LNCAP (cell line): ENCODE measurements around the gene KRTAP5-8.
"Not testable (repeated sequence)": the region's sequence is repeated elsewhere in the genome, so short reads cannot be mapped to it uniquely, and the experiment has no call there.

Experiments used
- TF ChIP-seq, protein P1 (sequence below): fragments of 450-650 bp; IDR thresholded peaks from 2 replicates; pipeline ENCODE4 v1.5.1; 2017; ENCODE audit warnings: mild to moderate bottlenecking

KRTAP5-8 gene

DNA sequence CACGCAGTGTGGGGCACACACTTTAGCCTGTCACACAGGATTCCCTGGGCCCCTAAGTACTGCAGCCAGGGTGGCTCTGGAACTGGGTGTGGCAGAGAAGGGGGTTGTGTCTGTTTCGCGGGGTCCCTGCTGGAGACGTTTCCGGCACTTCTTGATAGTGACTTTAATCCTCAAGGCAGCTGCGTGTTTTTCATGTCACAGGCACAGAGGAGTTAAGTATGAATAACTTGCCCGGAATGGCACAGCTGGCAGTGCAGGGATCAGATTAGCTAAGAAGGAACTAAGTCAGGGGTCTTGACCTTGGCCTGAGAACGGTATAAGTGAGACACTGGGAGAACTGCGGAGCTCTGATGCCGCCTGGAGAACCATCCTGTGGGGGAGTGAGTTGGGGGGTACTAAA lies 18.3 kb upstream of the KRTAP5-8 start:
- TF ChIP-seq, protein P1, sequence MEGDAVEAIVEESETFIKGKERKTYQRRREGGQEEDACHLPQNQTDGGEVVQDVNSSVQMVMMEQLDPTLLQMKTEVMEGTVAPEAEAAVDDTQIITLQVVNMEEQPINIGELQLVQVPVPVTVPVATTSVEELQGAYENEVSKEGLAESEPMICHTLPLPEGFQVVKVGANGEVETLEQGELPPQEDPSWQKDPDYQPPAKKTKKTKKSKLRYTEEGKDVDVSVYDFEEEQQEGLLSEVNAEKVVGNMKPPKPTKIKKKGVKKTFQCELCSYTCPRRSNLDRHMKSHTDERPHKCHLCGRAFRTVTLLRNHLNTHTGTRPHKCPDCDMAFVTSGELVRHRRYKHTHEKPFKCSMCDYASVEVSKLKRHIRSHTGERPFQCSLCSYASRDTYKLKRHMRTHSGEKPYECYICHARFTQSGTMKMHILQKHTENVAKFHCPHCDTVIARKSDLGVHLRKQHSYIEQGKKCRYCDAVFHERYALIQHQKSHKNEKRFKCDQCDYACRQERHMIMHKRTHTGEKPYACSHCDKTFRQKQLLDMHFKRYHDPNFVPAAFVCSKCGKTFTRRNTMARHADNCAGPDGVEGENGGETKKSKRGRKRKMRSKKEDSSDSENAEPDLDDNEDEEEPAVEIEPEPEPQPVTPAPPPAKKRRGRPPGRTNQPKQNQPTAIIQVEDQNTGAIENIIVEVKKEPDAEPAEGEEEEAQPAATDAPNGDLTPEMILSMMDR = no peak

DNA sequence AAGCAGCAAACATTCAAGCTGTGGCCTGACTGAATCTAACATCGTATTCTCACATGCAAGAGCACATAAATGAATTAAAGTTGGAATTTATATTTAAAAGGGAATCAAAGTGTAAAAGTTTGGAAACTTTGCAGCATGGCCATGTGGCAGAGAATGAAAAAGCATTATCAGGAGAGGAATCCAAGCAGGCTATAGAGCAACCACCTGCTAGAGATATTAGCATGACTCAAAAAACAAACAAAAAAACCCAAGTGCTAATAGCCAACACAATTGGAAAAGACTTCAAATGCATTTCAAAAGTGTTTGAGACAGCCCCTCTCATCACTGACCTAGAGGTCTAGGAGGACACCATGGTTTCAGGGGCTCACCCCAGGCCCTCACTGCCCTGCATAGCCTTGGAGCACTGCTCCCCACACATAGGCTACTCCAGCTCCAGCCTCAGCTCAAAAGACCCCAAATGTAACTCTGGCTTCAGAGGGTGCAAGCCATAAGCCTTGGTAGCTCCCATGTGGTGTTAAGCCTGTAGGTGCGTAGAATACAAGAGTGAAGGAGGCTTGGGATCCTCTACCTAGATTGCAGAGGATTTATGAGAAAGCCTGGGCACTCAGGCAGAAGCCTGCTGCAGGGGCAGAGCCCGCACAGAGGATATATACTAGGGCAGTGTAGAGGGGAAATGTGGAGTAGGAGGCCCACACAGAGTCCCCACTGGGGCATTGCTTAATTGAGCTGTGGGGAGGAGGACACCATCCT lies 12.5 kb upstream of the KRTAP5-8 start:
- TF ChIP-seq, protein P1 = no peak

DNA sequence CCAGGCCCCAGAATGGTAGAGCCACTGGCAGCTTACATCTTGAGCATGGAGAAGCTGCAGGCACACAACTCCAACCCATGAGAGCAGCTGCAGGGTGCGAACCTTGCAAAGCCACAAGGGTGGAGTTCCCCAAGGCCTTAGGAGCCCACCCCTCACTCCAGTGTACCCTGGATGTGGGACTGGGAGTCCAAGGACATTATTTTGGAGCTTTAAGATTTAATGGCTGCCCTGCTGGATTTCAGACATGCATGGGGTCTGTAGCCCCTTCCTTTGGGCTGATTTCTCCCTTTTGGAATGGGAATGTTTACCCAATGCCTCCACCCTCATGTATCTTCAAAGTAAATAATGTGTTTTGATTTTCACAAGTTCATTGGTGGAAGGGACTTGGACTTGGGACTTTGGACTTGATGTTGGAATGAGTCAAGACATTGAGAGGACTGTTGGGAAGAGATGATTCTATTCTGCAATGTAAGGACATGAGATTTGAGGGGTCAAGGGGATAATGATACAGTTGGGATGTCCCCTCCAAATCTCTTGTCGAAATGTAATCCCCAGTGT lies 11.8 kb upstream of the KRTAP5-8 start:
- TF ChIP-seq, protein P1 = no peak

DNA sequence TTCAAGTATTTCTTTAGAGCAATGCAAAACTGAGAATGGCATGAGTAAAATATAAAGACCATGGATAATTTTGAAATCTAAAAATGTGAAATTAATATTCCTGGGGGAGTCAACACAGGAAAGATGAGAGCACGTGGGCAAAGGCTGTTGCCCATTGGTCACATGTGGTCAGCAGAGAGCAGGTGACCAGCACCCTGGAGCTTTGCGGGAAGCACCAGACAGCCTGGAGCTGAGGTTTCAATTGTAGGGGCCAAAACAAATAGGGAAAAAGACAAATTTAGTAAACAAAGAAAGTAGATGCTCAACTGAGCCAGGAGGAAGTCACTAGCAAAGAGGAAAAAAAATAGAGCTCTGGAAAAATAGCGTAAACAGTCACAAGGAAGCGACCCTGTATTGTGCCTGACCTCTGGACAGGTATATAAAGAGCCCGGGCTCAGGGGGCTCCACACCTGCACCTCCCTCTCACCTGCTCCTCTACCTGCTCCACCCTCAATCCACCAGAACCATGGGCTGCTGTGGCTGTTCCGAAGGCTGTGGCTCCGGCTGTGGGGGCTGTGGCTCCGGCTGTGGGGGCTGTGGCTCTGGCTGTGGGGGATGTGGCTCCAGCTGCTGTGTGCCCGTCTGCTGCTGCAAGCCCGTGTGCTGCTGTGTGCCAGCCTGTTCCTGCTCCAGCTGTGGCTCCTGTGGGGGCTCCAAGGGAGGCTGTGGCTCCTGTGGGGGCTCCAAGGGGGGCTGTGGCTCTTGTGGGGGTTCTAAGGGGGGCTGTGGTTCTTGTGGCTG lies 10.8 kb upstream of the KRTAP5-8 start, which contains the start of gene KRTAP5-7:
KRTAP5-7 (plus strand) TSS at position 472 of the 780 bp plus-strand sequence; CDS start at position 506, 34 bp downstream.
- TF ChIP-seq, protein P1 = not testable (repeated sequence)

DNA sequence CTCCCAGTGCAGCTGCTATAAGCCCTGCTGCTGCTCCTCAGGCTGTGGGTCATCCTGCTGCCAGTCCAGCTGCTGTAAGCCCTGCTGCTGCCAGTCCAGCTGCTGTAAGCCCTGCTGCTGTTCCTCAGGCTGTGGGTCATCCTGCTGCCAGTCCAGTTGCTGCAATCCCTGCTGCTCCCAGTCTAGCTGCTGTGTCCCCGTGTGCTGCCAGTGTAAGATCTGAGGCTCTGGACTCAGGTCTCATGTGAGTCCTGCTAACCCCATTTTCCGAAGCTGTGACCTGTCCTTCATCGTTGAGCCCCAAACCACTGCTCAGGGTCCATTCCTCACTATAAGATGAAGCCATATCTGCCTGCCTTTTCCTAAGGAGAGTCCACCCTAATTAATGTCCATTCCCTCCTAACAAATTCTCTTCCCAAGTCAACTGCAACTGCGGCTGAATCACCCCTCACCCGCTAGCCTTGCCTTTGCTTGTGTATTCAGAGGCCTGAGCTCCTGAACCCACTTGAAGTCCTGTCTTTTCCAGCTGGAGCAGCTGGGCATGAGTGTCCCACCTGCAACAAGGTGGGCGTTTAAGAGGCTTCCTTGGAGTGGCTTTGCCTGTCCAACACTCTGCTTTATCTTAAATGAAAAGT lies 10.1 kb upstream of the KRTAP5-8 start:
- TF ChIP-seq, protein P1 = no peak

DNA sequence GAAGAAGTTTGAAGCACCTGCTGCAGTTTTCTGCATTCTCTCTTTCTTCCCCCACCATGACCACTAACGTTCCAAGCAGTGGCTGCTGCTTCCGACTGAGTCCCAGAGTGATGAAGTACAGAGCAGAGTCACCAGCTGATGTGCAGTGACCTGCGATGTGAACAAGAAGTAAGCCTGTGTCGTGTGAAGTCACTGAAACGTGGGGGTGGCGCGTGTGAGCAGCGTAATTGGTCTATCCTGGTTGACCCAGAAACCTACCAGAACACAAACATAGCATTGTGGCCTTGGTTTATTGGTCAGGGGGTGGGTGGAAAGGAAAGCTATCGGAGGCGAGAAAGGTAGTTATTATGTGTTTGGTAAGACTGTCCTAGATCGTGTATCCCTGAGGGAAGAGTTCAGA lies 7.2 kb upstream of the KRTAP5-8 start:
- TF ChIP-seq, protein P1 = no peak

DNA sequence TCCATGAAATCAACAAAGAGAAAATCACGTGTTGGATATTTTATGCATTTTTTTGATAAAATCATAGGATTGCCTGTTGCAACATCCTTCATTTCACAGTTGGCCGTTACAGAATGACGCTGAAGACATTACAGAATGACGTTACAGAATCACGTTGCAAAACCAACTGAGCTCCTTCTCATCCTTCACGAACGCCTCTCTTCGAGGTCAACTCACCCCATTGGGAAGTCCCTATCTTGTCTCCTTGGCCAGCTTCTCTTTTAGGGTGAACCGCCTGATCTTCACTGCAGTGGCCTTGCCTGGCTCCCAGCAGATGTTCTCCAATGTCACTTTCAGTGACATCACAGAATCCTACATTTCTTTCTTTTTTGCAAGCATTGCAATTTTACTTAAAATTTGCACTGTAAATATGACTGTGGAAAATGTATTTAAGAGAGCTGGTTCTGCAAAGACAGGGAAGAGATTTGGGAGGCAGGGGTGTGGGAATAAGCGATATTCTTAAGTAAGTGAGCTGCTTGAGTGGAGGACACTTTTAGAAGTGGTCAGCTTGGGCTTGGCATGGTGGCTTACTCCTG lies 5.7 kb upstream of the KRTAP5-8 start:
- TF ChIP-seq, protein P1 = no peak
